ENCODE measurements around the gene ZSCAN29. TPM values are rescaled to one million over a fixed set of nuclear protein-coding genes. Genes with fewer than 3 reads are reported as not detected.
A peak's percentile ranks its signal among the peaks of the same experiment; 100 is the strongest.

Gene ZSCAN29
- total and polyA plus RNA-seq, 2 experiments from 2014 or later = 5.8 to 18.7 TPM

DNA sequence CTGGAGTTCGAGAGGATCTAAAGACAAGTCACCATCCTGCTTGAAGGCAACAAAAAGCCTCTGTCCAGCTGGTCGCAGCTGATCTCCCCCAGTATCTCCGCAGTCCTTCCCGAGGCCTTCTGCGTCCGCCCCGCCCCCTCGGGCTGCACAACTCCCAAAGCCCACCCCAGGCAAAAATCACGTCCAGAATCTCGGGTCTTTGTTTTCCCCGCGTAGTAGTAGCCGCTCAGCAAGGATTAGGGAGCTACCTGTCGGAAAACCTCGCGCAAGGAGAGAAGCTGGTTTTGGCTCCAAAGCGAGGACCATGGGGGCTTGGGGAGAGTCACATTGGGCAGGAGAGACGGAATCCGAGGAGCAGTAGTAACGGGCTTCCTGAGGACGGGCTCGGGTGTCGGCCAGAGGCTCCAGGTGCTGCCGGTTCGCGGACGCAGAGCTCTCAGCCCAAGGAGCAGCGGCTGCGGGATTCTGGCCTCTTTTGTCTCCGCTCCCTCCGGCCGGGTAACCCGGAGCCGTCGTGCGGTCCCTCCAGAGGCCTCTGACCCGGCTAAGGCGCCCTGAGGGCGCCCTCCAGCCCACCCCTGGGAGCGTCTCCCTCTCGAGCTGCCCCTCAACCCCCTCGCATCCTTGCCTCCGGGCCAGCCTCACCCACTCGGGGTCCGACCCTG, 401 bp downstream of the ZSCAN29 start:
- peak overlapping the region; percentile 86 for H3K4me3 ChIP-seq
- no peaks in the 10 kb centered on the region for H3K27me3 ChIP-seq (replicated peaks; ENCODE audit: insufficient read depth)
- TF ChIP-seq EZH2phosphoT487 (IDR thresholded peaks at IDR 0.05; ENCODE audit: insufficient read depth, low read depth) (no peak), EZH2 (IDR thresholded peaks at IDR 0.05; ENCODE audit: insufficient read depth, poor library complexity, severe bottlenecking) (no peak)
- DNase-seq = peak; percentile 65
- peaks cover 18% of the 10 kb centered on the region; the same call in 1 of the 2 replicates for H3K36me3 ChIP-seq (ENCODE audit: low read depth)
- WGBS, 2 experiments (ENCODE audit: low coverage in 1 of 2, low lambda C conversion rate in 2 of 2, missing lambda C conversion rate in 2 of 2) = 1 to 2% methylated on average over 31 to 43 of the region's 45 CpGs
- no peaks in the 10 kb centered on the region for H3K9me2 ChIP-seq (ENCODE audit: insufficient read depth)
- in situ Hi-C loops (cut with MboI) = no loop called here
- no peaks in the 10 kb centered on the region; the same call in 1 of the 2 replicates for H3K4me1 ChIP-seq (ENCODE audit: insufficient read depth)
- no peaks in the 10 kb centered on the region for H4K20me1 ChIP-seq (ENCODE audit: insufficient read depth)
- H3K9me3 ChIP-seq (ENCODE audit: low read depth) = no peaks in the 10 kb centered on the region
- H3K27ac ChIP-seq = no peak overlapping the region
- H3K9ac ChIP-seq = peak overlapping the region; percentile 75
- H3K79me2 ChIP-seq (ENCODE audit: insufficient read depth) = peaks cover 41% of the 10 kb centered on the region
- H3K4me2 ChIP-seq (ENCODE audit: unreplicated experiment) = peak overlapping the region; percentile 97
- no peaks in the 10 kb centered on the region for H3F3A ChIP-seq (ENCODE audit: insufficient read depth)
- H2AFZ ChIP-seq = peak overlapping the region; percentile 96

DNA sequence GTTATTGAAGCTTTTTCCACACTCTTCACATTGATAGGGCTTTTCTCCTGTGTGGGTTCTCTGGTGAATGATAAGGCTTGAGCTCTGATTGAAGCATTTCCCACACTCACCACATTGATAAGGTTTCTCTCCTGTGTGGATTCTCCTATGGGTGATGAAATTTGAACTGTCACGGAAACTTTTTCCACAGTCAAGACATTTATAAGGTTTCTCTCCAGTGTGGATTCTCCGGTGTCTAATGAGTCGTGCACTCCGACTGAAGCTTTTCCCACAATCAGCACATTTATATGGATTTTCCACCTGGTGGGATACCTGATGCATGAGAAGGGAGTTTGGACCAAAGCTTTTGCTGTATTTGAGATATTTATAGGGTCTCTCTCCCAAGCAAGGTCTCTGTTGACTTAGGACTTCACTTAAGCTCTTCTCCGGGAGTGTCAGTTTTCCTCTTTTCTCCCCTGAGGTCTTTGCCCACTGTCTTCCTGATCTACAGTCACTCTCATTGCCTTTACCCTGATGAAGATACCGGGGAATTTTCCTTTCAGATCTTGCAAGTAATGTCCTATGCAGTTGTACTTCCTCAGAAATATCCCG, 9.4 kb downstream of the ZSCAN29 start:
- H3K9ac ChIP-seq = no peak overlapping the region
- TF ChIP-seq EZH2 (IDR thresholded peaks at IDR 0.05; ENCODE audit: insufficient read depth, poor library complexity, severe bottlenecking) = no peak
- no peak for TF ChIP-seq EZH2phosphoT487 (IDR thresholded peaks at IDR 0.05; ENCODE audit: insufficient read depth, low read depth)
- H3K4me3 ChIP-seq = no peak overlapping the region
- DNase-seq = peak; percentile 19
- H3K79me2 ChIP-seq (ENCODE audit: insufficient read depth) = peaks cover 17% of the 10 kb centered on the region; the same call in 1 of the 2 replicates
- peaks cover 5% of the 10 kb centered on the region for H3K9me3 ChIP-seq (ENCODE audit: low read depth)
- WGBS, 2 experiments (ENCODE audit: low coverage in 1 of 2, low lambda C conversion rate in 2 of 2, missing lambda C conversion rate in 2 of 2) = 96 to 99% methylated on average over 7 of the region's 7 CpGs
- no peaks in the 10 kb centered on the region for H4K20me1 ChIP-seq (ENCODE audit: insufficient read depth)
- no peaks in the 10 kb centered on the region for H3K4me1 ChIP-seq (ENCODE audit: insufficient read depth)
- no peaks in the 10 kb centered on the region for H3K27me3 ChIP-seq (replicated peaks; ENCODE audit: insufficient read depth)
- no peak overlapping the region for H3K27ac ChIP-seq
- H3K9me2 ChIP-seq (ENCODE audit: insufficient read depth) = no peaks in the 10 kb centered on the region
- no peak overlapping the region for H2AFZ ChIP-seq
- no peaks in the 10 kb centered on the region for H3F3A ChIP-seq (ENCODE audit: insufficient read depth)
- H3K36me3 ChIP-seq (ENCODE audit: low read depth) = peaks cover 73% of the 10 kb centered on the region
- in situ Hi-C loops (cut with MboI) = no loop called here
- H3K4me2 ChIP-seq (ENCODE audit: unreplicated experiment) = no peak overlapping the region

DNA sequence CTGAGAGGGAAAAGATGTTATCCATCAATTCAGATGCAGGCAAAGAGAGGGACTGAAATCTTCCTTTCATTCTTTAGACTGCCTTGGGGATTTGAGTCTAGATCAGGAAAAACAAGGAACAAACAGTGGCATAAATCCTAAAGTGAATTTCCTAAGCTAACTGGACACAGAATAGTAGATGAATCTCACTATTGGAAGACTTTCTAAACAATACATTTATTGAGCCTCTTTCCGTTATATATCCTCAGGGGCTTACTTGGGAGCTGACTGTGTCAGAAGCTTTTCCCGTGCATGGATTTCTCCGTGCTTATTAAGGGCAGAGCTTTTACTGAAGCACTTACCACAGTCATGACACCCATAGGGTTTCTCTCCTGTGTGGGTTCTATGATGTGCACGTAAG, 10.0 kb downstream of the ZSCAN29 start:
- H3K9me3 ChIP-seq (ENCODE audit: low read depth) = peaks cover 5% of the 10 kb centered on the region
- H3K36me3 ChIP-seq (ENCODE audit: low read depth) = peaks cover 71% of the 10 kb centered on the region

GRCh38 chr15:43352693-43353382, 18.0 kb downstream of the ZSCAN29 start:
- no peaks in the 10 kb centered on the region for H3F3A ChIP-seq (ENCODE audit: insufficient read depth)
- no peaks in the 10 kb centered on the region for H4K20me1 ChIP-seq (ENCODE audit: insufficient read depth)
- no peak overlapping the region for H3K4me2 ChIP-seq (ENCODE audit: unreplicated experiment)
- H3K9me3 ChIP-seq (ENCODE audit: low read depth) = no peaks in the 10 kb centered on the region
- no peaks in the 10 kb centered on the region for H3K9me2 ChIP-seq (ENCODE audit: insufficient read depth)
- H3K27ac ChIP-seq = no peak overlapping the region
- no peaks in the 10 kb centered on the region for H3K4me1 ChIP-seq (ENCODE audit: insufficient read depth)
- no peak for TF ChIP-seq EZH2 (IDR thresholded peaks at IDR 0.05; ENCODE audit: insufficient read depth, poor library complexity, severe bottlenecking)
- no peak overlapping the region for H2AFZ ChIP-seq
- no peak overlapping the region for H3K4me3 ChIP-seq
- in situ Hi-C loops (cut with MboI) = no loop called here
- 96 to 97% methylated on average over 2 of the region's 2 CpGs for WGBS, 2 experiments (ENCODE audit: low coverage in 1 of 2, low lambda C conversion rate in 2 of 2, missing lambda C conversion rate in 2 of 2)
- H3K36me3 ChIP-seq (ENCODE audit: low read depth) = peaks cover 26% of the 10 kb centered on the region; the same call in 1 of the 2 replicates
- no peaks in the 10 kb centered on the region for H3K79me2 ChIP-seq (ENCODE audit: insufficient read depth)
- no peak overlapping the region for H3K9ac ChIP-seq
- no peaks in the 10 kb centered on the region for H3K27me3 ChIP-seq (replicated peaks; ENCODE audit: insufficient read depth)
- no peak for DNase-seq

More for the DNA sequence above, 10.0 kb downstream of the ZSCAN29 start:
- no peak overlapping the region for H3K27ac ChIP-seq
- no peaks in the 10 kb centered on the region for H3F3A ChIP-seq (ENCODE audit: insufficient read depth)
- no peaks in the 10 kb centered on the region for H3K9me2 ChIP-seq (ENCODE audit: insufficient read depth)
- 97 to 99% methylated on average over 4 of the region's 4 CpGs for WGBS, 2 experiments (ENCODE audit: low coverage in 1 of 2, low lambda C conversion rate in 2 of 2, missing lambda C conversion rate in 2 of 2)
- no peak overlapping the region for H3K9ac ChIP-seq
- in situ Hi-C loops (cut with MboI) = no loop called here
- no peak overlapping the region for H3K4me2 ChIP-seq (ENCODE audit: unreplicated experiment)
- H3K79me2 ChIP-seq (ENCODE audit: insufficient read depth) = peaks cover 17% of the 10 kb centered on the region; the same call in 1 of the 2 replicates
- no peaks in the 10 kb centered on the region for H3K4me1 ChIP-seq (ENCODE audit: insufficient read depth)
- H2AFZ ChIP-seq = no peak overlapping the region
- TF ChIP-seq EZH2 (IDR thresholded peaks at IDR 0.05; ENCODE audit: insufficient read depth, poor library complexity, severe bottlenecking) (no peak), EZH2phosphoT487 (IDR thresholded peaks at IDR 0.05; ENCODE audit: insufficient read depth, low read depth) (no peak)
- H3K4me3 ChIP-seq = no peak overlapping the region
- no peaks in the 10 kb centered on the region for H4K20me1 ChIP-seq (ENCODE audit: insufficient read depth)
- DNase-seq = no peak
- no peaks in the 10 kb centered on the region for H3K27me3 ChIP-seq (replicated peaks; ENCODE audit: insufficient read depth)

Data from GM23248 (cell line).